Smooth muscle cell (in vitro differentiated cells): Measurements from ENCODE around the gene ARSI. TPM values are rescaled to one million over a fixed set of nuclear protein-coding genes. Genes with fewer than 3 reads are reported as not detected.

Experiments used
- DNase-seq: peaks from one replicate; lab custom pipeline; 2025; ENCODE audit not compliant: unreplicated experiment; lab: John Stamatoyannopoulos, UW
- H2AFZ ChIP-seq: fragments of 200-600 bp; sonication (generic); 2 replicates; pipeline ENCODE4 v1.6.0; 2016; ENCODE audit warnings: antibody characterized with exemption, low read depth, mild to moderate bottlenecking
- H3F3A ChIP-seq: fragments of 200-600 bp; sonication (generic); 2 replicates; pipeline ENCODE4 v1.6.0; 2017; ENCODE audit warnings: antibody characterized with exemption, low read depth
- H3K27ac ChIP-seq: fragments of 200-600 bp; sonication (generic); 2 replicates; pipeline ENCODE4 v1.5.1; 2016; ENCODE audit warnings: low read depth, mild to moderate bottlenecking
- H3K27me3 ChIP-seq: fragments of 200-600 bp; sonication (generic); 2 replicates; pipeline ENCODE4 v1.6.1; 2016; ENCODE audit warnings: low read depth, mild to moderate bottlenecking
- H3K36me3 ChIP-seq: fragments of 200-600 bp; sonication (generic); 2 replicates; pipeline ENCODE4 v1.5.1; 2016; ENCODE audit warnings: low read depth
- H3K4me1 ChIP-seq: fragments of 200-600 bp; sonication (generic); 2 replicates; pipeline ENCODE4 v1.5.1; 2016; ENCODE audit warnings: low read depth
- H3K4me2 ChIP-seq: fragments of 200-600 bp; sonication (generic); 2 replicates; pipeline ENCODE4 v1.6.0; 2016; ENCODE audit warnings: mild to moderate bottlenecking
- H3K4me3 ChIP-seq: fragments of 200-600 bp; sonication (generic); 2 replicates; pipeline ENCODE4 v1.5.1; 2016; ENCODE audit warnings: mild to moderate bottlenecking
- H3K79me2 ChIP-seq: fragments of 200-600 bp; sonication (generic); 2 replicates; pipeline ENCODE4 v1.6.0; 2016; ENCODE audit warnings: low read depth, mild to moderate bottlenecking
- H3K9ac ChIP-seq: fragments of 200-600 bp; sonication (generic); 2 replicates; pipeline ENCODE4 v1.6.0; 2016; ENCODE audit warnings: low read depth
- H3K9me3 ChIP-seq: fragments of 200-600 bp; sonication (generic); replicated peaks from 2 replicates; pipeline ENCODE4 v1.5.1; 2016; ENCODE audit warnings: low read depth
- H4K20me1 ChIP-seq: fragments of 200-600 bp; sonication (generic); 2 replicates; pipeline ENCODE4 v1.6.0; 2016; ENCODE audit warnings: low read depth
- CTCF ChIP-seq: fragments of 200-600 bp; sonication (generic); IDR thresholded peaks from 2 replicates; pipeline ENCODE4 v1.5.1; 2017; ENCODE audit warnings: borderline replicate concordance, mild to moderate bottlenecking, antibody characterized with exemption; ENCODE audit not compliant: insufficient read depth, poor library complexity, severe bottlenecking
- WGBS: methylation state at CpG from one replicate; pipeline ENCODE4 v1.1.7; 2016; ENCODE audit warnings: low lambda C conversion rate; 5-methylcytosine and 5-hydroxymethylcytosine counted together
- polyA plus RNA-seq: library from polyadenylated mRNA; unstranded; fragments of >200 nt; fragmentation: Nextera tagmentation; extraction: Ambion mirVana; gene quantifications from 2 replicates; pipeline ENCODE4 v1.2.1, GENCODE V29; 2016
- total RNA-seq: library from RNA; depleted of rRNA; stranded (reverse); fragments of >200 nt; gene quantifications from 2 replicates; pipeline ENCODE4 v1.2.3, GENCODE V29; 2014

Gene ARSI
- total and polyA plus RNA-seq, 2 experiments from 2014 or later, result 68.9 to 87.6 TPM

DNA sequence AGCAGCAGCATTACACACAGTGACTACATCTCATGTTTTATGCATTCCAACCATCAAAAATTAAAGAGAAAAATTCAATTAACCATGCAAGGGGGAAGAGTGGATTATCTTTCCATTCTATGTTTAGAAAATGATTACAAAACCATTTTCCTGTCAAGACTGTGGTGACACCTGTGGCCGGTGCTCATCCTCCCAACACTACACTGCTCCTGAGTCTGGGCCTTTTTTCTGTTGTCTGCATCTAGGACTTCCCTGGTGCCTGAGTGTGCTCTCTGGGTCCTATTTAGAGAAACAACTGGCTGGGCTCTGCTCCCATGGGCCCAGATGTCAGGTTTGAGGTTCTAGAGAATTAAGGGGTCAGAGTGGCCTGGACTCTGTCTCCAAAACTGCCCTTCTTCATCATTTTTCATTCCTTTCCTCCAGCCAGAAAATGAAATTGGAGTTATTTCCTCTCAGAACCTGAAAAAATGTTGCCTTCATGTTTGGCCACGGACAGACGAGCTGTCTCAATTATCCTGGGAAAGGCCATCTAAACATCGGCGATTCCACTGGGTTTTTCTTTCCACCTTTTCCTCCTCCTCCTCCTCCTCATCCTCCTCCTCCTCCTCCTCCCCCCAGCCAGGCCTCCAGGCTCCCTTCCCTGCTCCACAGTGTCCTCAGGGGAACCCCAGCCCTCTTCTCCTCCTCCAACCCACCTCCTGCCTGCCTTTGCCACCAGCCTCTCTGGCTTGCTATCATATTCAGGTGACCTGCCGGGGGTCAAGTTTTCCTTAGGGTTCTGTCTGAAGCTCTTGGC, 11.4 kb upstream of the ARSI start:
- Histone ChIP-seq H3K9ac (no peak overlapping the region), H2AFZ (no peak overlapping the region), H4K20me1 (no peaks in the 10 kb centered on the region), H3K4me1 (peaks cover 22% of the 10 kb centered on the region), H3K4me2 (no peak overlapping the region), H3K36me3 (no peaks in the 10 kb centered on the region), H3K79me2 (no peaks in the 10 kb centered on the region), H3F3A (peaks cover 26% of the 10 kb centered on the region), H3K4me3 (no peak overlapping the region), H3K27me3 (no peaks in the 10 kb centered on the region), H3K9me3 (no peaks in the 10 kb centered on the region), H3K27ac (no peak overlapping the region)
- no peak for DNase-seq
- 93% methylated on average over 6 of the region's 6 CpGs for WGBS
- TF ChIP-seq CTCF, result no peak

DNA sequence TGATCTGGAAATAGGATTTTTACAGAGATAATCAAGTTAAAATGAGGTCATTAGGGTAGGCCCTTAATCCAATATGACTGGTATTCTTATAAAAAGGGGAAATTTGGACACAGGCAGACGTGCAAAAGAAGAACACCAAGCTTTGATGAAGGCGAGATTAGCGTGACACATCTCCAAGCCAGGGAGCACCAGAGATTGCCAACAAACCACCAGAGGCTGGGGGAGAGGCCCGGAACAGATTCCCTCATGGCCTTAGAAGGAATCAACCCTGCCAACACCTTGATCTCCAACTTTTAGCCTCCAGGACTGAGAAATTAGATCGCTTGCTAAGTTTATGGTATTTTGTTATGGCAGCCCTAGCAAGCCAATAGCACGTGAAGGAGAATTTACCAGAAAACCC, 10.8 kb upstream of the ARSI start:
- H3K9ac ChIP-seq, result no peak overlapping the region
- no peaks in the 10 kb centered on the region for H3K79me2 ChIP-seq
- DNase-seq, result no peak
- peaks cover 24% of the 10 kb centered on the region for H3F3A ChIP-seq
- no peaks in the 10 kb centered on the region for H4K20me1 ChIP-seq
- no peak overlapping the region for H3K4me3 ChIP-seq
- no peaks in the 10 kb centered on the region for H3K27me3 ChIP-seq
- H3K4me1 ChIP-seq, result peaks cover 18% of the 10 kb centered on the region
- TF ChIP-seq CTCF, result no peak
- H2AFZ ChIP-seq, result no peak overlapping the region
- no peak overlapping the region for H3K4me2 ChIP-seq
- H3K36me3 ChIP-seq, result no peaks in the 10 kb centered on the region
- 76% methylated on average over 6 of the region's 6 CpGs for WGBS
- H3K9me3 ChIP-seq, result no peaks in the 10 kb centered on the region
- H3K27ac ChIP-seq, result no peak overlapping the region

DNA sequence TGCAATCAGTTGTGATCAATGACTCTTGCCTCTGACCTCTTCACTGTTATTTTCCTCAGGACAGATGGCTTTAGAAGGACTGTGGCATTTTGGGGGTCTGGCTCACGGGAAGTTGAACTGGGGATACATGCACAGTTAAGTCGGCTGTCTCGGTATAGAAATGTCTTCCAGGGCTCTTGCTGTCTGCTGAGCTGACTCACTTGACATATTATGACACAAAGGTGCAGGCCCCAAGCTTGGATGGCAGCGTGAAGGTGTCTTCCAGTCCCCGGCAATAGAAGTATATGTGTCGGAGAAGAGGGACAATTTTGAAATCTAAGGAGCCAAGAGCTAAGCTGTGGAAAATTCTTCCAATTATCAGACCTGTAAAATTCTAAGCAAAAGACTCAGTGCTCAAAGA, 9.8 kb upstream of the ARSI start:
- Histone ChIP-seq H3K27me3 (no peaks in the 10 kb centered on the region), H2AFZ (no peak overlapping the region), H3K4me1 (peaks cover 8% of the 10 kb centered on the region), H3K79me2 (no peaks in the 10 kb centered on the region), H3K4me2 (no peak overlapping the region), H3K9ac (no peak overlapping the region), H3K36me3 (no peaks in the 10 kb centered on the region), H3K27ac (peak overlapping the region; percentile 1), H3F3A (peaks cover 16% of the 10 kb centered on the region), H3K9me3 (no peaks in the 10 kb centered on the region), H4K20me1 (no peaks in the 10 kb centered on the region), H3K4me3 (no peak overlapping the region)
- 62% methylated on average over 6 of the region's 6 CpGs for WGBS
- no peak for TF ChIP-seq CTCF
- DNase-seq, result no peak
